OCI-LY3 (cell line): Measurements from ENCODE around the gene CEP170B.

Source experiments
- CTCF ChIP-seq: fragments of 200-600, 300-600 bp; sonication (generic); IDR thresholded peaks from 2 replicates; pipeline ENCODE4 v1.5.1; 2014; ENCODE audit warnings: antibody characterized with exemption, low read length, low read depth
- EZH2phosphoT487 ChIP-seq: fragments of 200-600 bp; shearing (Covaris generic); IDR thresholded peaks from 2 replicates; pipeline ENCODE4 v1.6.1; 2018; ENCODE audit warnings: antibody characterized with exemption, mixed run types, low read depth

- TF ChIP-seq EZH2phosphoT487 (no peak), CTCF (no peak)
These were observed 35.8 kb downstream of the CEP170B start for GRCh38 chr14:104900639-104901512.
